Medulla oblongata (tissue), 1 donor: Measurements from ENCODE around the gene MFSD2B.
A peak's percentile ranks its signal among the peaks of the same experiment; 100 is the strongest.
"Not testable (repeated sequence)": the region's sequence is repeated elsewhere in the genome, so short reads cannot be mapped to it uniquely, and the experiment has no call there.

ENCODE experiments used
- DNase-seq: peaks from one replicate; pipeline ENCODE4 v3.0.0-alpha.2; 2015; ENCODE audit errors: extremely low spot score

Gene MFSD2B

DNA sequence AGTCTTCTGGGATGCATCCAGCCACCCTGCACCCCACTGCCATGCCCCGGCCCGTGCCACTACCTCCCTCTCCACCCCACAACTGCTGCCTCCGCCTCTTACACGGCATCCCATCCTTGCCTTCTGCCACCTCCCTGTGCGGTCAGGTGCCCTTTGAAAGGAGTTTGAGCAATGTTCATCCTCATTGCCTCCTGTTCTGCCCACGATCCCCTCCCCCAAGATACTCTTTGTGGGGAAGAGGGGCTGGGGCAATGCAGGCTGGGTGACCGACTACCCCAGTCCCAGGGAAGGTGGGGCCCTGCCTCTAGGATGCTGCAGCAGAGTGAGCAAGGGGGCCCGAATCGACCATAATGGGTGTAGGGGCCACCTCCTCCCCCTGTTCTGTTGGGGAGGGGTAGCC lies 8.4 kb downstream of the MFSD2B start:
- DNase-seq, result no peak

GRCh38 chr2:24019729-24020128 lies 9.8 kb downstream of the MFSD2B start:
- no peak for DNase-seq

DNA sequence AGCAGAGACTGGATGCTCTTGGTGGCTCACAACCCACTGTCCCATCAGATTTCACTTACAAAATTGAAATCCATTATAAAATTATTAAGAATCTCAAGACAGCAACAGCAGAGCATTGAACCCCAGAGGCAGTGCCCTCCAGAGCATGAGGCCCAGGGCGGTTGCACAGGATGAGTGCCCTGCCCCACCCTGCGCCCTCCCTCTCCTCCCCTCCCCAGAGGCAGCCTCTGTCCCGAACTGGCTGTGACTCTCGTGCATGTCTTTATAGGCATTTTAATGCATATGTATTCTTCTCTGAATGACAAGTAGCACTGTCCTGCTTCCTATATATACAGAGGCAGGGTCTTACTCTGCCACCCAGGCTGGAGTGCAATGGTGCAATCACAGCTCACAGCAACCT lies 10.4 kb downstream of the MFSD2B start:
- DNase-seq, result no peak

DNA sequence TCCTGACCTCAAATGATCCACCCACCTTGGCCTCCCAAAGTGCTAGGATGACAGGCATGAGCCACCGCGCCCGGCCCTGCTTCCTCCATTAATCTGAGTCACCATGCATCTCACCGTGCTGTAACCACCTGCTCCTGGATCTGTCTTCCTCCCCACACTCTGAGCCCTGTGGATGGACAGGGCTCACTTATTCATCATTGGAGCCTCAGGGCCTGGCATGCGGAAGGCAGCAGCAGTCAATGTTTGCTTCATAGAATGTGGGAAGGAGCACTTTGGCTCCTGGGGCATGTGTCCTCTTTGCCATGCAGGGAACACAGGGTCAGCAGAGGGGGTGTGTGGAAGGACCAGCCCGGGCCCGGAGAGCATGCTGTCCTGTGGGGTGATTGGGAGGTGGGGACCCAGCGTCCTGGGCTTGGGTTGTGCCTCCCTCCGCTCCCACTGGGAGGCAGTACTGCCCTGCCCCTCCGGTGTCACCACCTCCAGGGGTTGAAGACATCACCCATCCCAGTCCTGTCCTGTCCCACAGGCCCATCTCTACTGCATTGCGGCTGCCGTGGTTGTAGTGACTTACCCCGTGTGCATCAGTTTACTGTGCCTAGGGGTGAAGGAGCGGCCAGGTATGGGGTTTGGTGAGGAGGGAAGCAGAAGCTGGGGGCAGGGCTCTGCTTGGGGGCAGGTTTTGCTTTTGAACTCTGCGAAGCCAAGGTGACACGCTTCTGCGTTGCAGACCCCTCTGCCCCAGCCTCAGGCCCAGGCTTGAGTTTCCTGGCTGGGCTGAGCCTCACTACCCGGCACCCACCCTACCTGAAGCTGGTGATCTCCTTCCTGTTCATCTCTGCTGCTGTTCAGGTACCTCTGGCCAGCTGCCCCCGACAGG lies 11.5 kb downstream of the MFSD2B start:
- DNase-seq, result no peak

- no peak for DNase-seq
These were observed 12.6 kb downstream of the MFSD2B start for GRCh38 chr2:24022324-24022974.

GRCh38 chr2:24022975-24023575 lies 13.2 kb downstream of the MFSD2B start:
- DNase-seq, result no peak

DNA sequence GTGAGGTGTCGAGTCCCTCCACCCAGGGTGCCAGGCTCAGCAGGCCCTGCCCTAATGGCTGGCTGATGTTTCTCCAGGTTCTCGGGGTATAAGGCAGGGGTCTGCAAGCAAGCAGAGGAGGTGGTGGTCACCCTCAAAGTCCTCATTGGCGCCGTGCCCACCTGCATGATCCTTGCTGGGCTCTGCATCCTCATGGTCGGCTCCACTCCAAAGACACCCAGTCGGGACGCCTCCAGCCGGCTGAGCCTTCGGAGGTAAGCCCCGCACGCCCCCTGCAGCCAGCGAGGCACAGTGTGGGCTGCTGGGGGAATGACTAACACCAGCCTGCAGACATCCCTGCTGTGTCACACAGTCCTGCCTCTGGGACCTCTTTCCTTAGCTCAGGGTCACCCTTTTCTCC lies 14.1 kb downstream of the MFSD2B start:
- DNase-seq, result no peak

GRCh38 chr2:24024996-24025663 lies 15.2 kb downstream of the MFSD2B start:
- DNase-seq, result no peak

- DNase-seq, result no peak
These were observed 16.3 kb downstream of the MFSD2B start for GRCh38 chr2:24026233-24026632.

GRCh38 chr2:24038786-24039499 lies 29.1 kb downstream of the MFSD2B start:
- no peak for DNase-seq

- DNase-seq, result no peak
These were observed 30.6 kb downstream of the MFSD2B start for GRCh38 chr2:24040511-24040910.

GRCh38 chr2:24043133-24043532 lies 33.2 kb downstream of the MFSD2B start:
- DNase-seq, result not testable (repeated sequence)

- no peak for DNase-seq
These were observed 35.9 kb downstream of the MFSD2B start for GRCh38 chr2:24045511-24046508.

DNA sequence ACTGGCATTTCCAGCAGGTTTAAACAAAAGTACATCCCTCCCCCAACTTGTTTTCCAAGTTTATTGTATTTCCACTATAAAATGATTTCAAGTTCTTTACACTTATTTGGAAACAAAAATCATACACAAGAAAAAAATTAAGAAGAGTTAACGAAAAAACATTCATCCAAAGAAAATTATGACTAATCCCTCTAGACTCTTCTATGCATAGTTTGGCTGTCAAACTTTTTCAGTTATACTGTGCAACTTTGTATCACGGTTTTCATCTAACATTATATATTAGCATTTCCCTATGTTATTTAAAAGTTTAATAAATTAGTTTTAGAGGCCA lies 36.7 kb downstream of the MFSD2B start:
- DNase-seq, result no peak

- peak; percentile 99 for DNase-seq
These were observed 37.2 kb downstream of the MFSD2B start, which contains the start of gene WDCP for GRCh38 chr2:24046930-24047702. TSS of gene WDCP (minus strand) at chr2:24047391. CDS start at chr2:24039494, 7,897 bp downstream.

GRCh38 chr2:24047703-24048033 lies 37.8 kb downstream of the MFSD2B start:
- no peak for DNase-seq

DNA sequence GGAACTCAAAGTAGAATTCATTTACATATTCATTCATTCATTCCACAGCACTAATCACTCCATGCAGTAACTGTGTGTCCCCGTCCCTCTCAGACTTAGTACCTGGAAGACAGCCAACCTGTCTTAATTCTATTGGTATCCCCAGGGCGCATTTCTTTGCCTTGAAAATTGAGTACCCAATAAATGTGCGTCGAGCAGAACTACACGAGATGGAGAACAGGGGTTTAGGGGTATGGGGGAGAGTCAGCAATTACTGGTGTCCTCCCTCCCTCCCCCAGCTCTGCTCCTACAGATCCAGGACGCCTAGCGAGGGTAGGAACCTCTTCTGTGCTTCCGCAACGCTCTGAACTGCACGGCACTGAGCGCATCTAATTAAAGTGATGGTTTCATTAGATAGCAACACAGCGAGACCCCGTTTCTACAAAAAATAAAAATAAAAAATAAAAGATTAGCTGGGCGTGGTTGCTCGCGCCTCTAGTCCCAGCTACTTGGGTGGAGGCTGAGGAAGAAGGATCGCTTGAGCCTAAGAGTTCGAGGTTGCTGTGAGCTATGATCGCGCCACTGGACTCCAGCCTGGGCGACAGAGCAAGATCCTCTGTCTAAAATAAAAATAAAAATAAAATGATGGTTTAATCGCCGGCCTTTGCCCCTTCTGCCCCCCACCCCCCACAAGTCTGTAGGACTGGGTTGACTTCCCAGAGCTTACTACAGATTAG lies 39.0 kb downstream of the MFSD2B start:
- DNase-seq, result no peak

- no peak for DNase-seq
These were observed 39.7 kb downstream of the MFSD2B start, which contains the start of gene FKBP1B for GRCh38 chr2:24049485-24050021. TSS of gene FKBP1B (plus strand) at chr2:24049741. CDS start at chr2:24049850, 109 bp downstream.
